Mesenchymal stem cell (in vitro differentiated cells and primary cell): ENCODE data around the gene PLEKHG5.

Source experiments
- DNase-seq: peaks from one replicate; pipeline ENCODE4 v3.0.0-alpha.2; 2013
- H2AFZ ChIP-seq: one replicate; pipeline ENCODE4 v1.6.1; 2013; ENCODE audit warnings: low read depth, mild to moderate bottlenecking, control low read depth, inconsistent platforms, low read length, moderate library complexity
- H2AK5ac ChIP-seq: 2 replicates; pipeline ENCODE4 v1.6.1; 2013; ENCODE audit warnings: low read length, moderate library complexity, mild to moderate bottlenecking, inconsistent platforms; ENCODE audit not compliant: severe bottlenecking
- H2BK120ac ChIP-seq: one replicate; pipeline ENCODE4 v1.6.1; 2013; ENCODE audit warnings: low read depth, mild to moderate bottlenecking, inconsistent platforms, low read length, moderate library complexity
- H2BK12ac ChIP-seq, 2 experiments: one replicate each; pipeline ENCODE4 v1.6.1; 2013; ENCODE audit warnings: inconsistent platforms in 2 of 2, low read length in 2 of 2, mild to moderate bottlenecking in 2 of 2, moderate library complexity in 2 of 2, control low read depth in 1 of 2
- H2BK15ac ChIP-seq: one replicate; pipeline ENCODE4 v1.6.1; 2013; ENCODE audit warnings: mild to moderate bottlenecking, low read depth, inconsistent platforms; ENCODE audit not compliant: poor library complexity, severe bottlenecking
- H2BK5ac ChIP-seq: 2 replicates; pipeline ENCODE4 v1.6.1; 2013; ENCODE audit warnings: low read depth, mild to moderate bottlenecking, low read length, control low read depth, inconsistent platforms; ENCODE audit not compliant: poor library complexity, severe bottlenecking
- H3K14ac ChIP-seq, 2 experiments: one replicate each; pipeline ENCODE4 v1.6.1; 2013; ENCODE audit warnings: inconsistent platforms in 2 of 2, low read length in 2 of 2, control low read depth in 1 of 2, mild to moderate bottlenecking in 1 of 2, moderate library complexity in 1 of 2
- H3K18ac ChIP-seq, 2 experiments: one replicate each; pipeline ENCODE4 v1.6.1; 2013; ENCODE audit warnings: inconsistent platforms in 2 of 2, low read length in 2 of 2, control low read depth in 1 of 2, low read depth in 1 of 2, mild to moderate bottlenecking in 1 of 2
- H3K23ac ChIP-seq, 2 experiments: one replicate each; pipeline ENCODE4 v1.6.1; 2013; ENCODE audit warnings: inconsistent platforms in 2 of 2, low read length in 2 of 2, mild to moderate bottlenecking in 2 of 2, moderate library complexity in 2 of 2, control low read depth in 1 of 2
- H3K27ac ChIP-seq: 2 replicates; pipeline ENCODE4 v1.5.1; 2013; ENCODE audit warnings: mild to moderate bottlenecking, moderate library complexity, low read length, control low read depth, inconsistent platforms; ENCODE audit not compliant: poor library complexity, severe bottlenecking
- H3K27me3 ChIP-seq, 2 experiments: 2 replicates each; pipeline versions ENCODE4 v1.6.1 to v1.7.0; 2013; ENCODE audit warnings: low read length in 2 of 2, mild to moderate bottlenecking in 2 of 2, moderate library complexity in 2 of 2, control low read depth in 1 of 2, inconsistent platforms in 1 of 2; ENCODE audit not compliant: control insufficient read depth in 1 of 2, insufficient read depth in 1 of 2
- H3K36me3 ChIP-seq, 2 experiments: 2 replicates each; pipeline versions ENCODE4 v1.6.1 to v1.7.0; 2013; ENCODE audit warnings: low read length in 2 of 2, control low read depth in 1 of 2, inconsistent platforms in 1 of 2, low read depth in 1 of 2, mild to moderate bottlenecking in 1 of 2; ENCODE audit not compliant: insufficient read depth in 2 of 2, control insufficient read depth in 1 of 2
- H3K4ac ChIP-seq, 2 experiments: one replicate each; pipeline ENCODE4 v1.6.1; 2013; ENCODE audit warnings: inconsistent platforms in 2 of 2, low read length in 2 of 2, mild to moderate bottlenecking in 2 of 2, moderate library complexity in 2 of 2, control low read depth in 1 of 2, low read depth in 1 of 2
- H3K4me1 ChIP-seq: 2 replicates; pipeline ENCODE4 v1.6.1; 2013; ENCODE audit warnings: low read depth, low read length, control low read depth; ENCODE audit not compliant: control insufficient read depth, insufficient read depth
- H3K4me2 ChIP-seq: 2 replicates; pipeline ENCODE4 v1.6.1; 2013; ENCODE audit warnings: low read length, mild to moderate bottlenecking, inconsistent platforms; ENCODE audit not compliant: poor library complexity, severe bottlenecking
- H3K4me3 ChIP-seq, 2 experiments: 2 replicates each; pipeline versions ENCODE4 v1.5.1 to v1.7.0; 2013; ENCODE audit warnings: low read length in 2 of 2, mild to moderate bottlenecking in 2 of 2, control low read depth in 1 of 2, low read depth in 1 of 2; ENCODE audit not compliant: insufficient read depth in 1 of 2
- H3K79me1 ChIP-seq: replicated peaks from 2 replicates; pipeline ENCODE4 v1.6.1; 2013; ENCODE audit warnings: mild to moderate bottlenecking, control low read depth, low read length, inconsistent platforms; ENCODE audit not compliant: poor library complexity, severe bottlenecking
- H3K9ac ChIP-seq: 2 replicates; pipeline ENCODE4 v1.7.0; 2013; ENCODE audit warnings: mild to moderate bottlenecking, low read length, moderate library complexity
- H3K9me3 ChIP-seq: 2 replicates; pipeline ENCODE4 v1.7.0; 2013; ENCODE audit warnings: mild to moderate bottlenecking, low read length; ENCODE audit not compliant: control insufficient read depth
- H4K8ac ChIP-seq: one replicate; pipeline ENCODE4 v1.6.1; 2013; ENCODE audit warnings: inconsistent platforms, mild to moderate bottlenecking, low read length, moderate library complexity
- H4K91ac ChIP-seq: one replicate; pipeline ENCODE4 v1.6.1; 2013; ENCODE audit warnings: mild to moderate bottlenecking, low read length, inconsistent platforms
- WGBS: methylation state at CpG from one replicate; pipeline ENCODE4 v1.1.7; 2013; ENCODE audit warnings: mixed read lengths; 5-methylcytosine and 5-hydroxymethylcytosine counted together

The PLEKHG5 gene

DNA sequence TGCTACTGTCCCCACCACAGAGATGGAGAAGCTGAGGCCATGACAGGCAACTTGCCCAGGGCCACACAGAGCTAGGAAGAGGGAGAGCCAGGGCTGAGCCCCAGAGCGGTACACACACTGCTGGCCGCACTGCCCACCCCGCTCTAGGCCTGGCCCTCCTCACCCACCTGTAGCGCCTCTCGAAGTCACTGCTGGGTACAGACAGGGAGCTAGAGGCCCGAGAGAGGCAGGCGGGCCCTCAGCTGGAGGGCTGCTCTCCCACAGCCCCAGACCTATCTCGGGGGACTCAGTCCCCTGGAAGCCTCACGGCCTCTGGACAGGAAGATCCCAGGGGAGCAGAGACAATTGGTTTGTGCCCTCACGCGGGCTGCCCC is 17.3 kb upstream of the PLEKHG5 start:
- Histone ChIP-seq H3K23ac (no peak overlapping the region), H3K4me3 (no peak overlapping the region), H3K27ac (no peak overlapping the region), H2BK120ac (no peak overlapping the region), H3K36me3 (no peaks in the 10 kb centered on the region), H3K9ac (no peak overlapping the region), H3K79me1 (no peaks in the 10 kb centered on the region), H2BK15ac (no peak overlapping the region), H4K91ac (no peak overlapping the region), H3K14ac (no peak overlapping the region), H3K4ac (no peak overlapping the region), H4K8ac (no peak overlapping the region), H2BK12ac (no peak overlapping the region), H2AFZ (no peak overlapping the region), H3K4me1 (peaks cover 8% of the 10 kb centered on the region), H3K4me2 (no peak overlapping the region), H2AK5ac (no peak overlapping the region), H3K18ac (no peak overlapping the region), H2BK5ac (no peak overlapping the region), H3K9me3 (no peaks in the 10 kb centered on the region), H3K27me3 (peaks cover 0 to 30% of the 10 kb centered on the region in 2 experiments)
- DNase-seq = no peak
- 92% methylated on average over 11 of the region's 11 CpGs for WGBS

DNA sequence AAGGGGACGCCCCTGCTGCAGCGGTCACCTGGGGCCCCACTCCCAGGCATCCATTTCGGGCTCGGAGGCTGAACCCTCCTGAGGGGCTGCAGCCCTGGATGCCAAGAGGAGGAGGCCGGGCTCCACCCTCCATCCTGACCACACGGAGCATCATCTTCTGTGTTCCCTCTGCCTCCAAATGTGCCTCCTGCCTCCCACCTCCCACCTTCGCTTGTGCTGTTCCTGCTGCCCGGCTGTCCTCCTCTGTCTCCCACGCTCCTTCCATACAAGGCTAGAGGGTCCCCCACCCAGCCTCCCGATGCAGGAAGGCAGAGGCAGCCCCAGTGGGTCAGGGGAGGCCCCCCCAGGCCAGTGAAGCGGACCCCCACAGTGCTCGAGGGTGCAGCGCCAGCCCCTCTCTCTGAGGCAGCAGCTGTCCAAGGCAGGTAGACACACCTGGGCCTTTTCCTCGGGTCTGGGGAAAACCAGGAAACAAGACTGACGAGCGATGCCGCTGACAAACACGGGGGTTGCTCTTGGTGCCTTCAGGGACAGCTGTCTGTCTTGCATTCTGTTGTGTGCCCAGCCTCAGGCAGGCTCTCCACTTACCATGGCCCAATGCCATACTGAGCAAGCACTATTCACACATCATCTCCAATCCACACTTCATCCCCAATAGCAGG is 16.8 kb upstream of the PLEKHG5 start:
- no peak overlapping the region for H3K4me3 ChIP-seq
- no peak overlapping the region for H2AFZ ChIP-seq
- H2BK120ac ChIP-seq = no peak overlapping the region
- H3K27me3 ChIP-seq = peaks cover 0 to 30% of the 10 kb centered on the region in 2 experiments
- no peak overlapping the region for H3K27ac ChIP-seq
- no peak overlapping the region for H4K91ac ChIP-seq
- no peak overlapping the region for H3K9ac ChIP-seq
- H3K36me3 ChIP-seq = no peaks in the 10 kb centered on the region
- WGBS = 84% methylated on average over 18 of the region's 18 CpGs
- no peak overlapping the region for H3K23ac ChIP-seq
- no peaks in the 10 kb centered on the region for H3K79me1 ChIP-seq
- no peak overlapping the region for H3K4ac ChIP-seq
- H3K4me2 ChIP-seq = no peak overlapping the region
- H2BK15ac ChIP-seq = no peak overlapping the region
- no peak overlapping the region for H3K14ac ChIP-seq
- no peak for DNase-seq
- H3K4me1 ChIP-seq = peaks cover 8% of the 10 kb centered on the region
- H3K9me3 ChIP-seq = no peaks in the 10 kb centered on the region
- H2AK5ac ChIP-seq = no peak overlapping the region
- no peak overlapping the region for H2BK12ac ChIP-seq
- H2BK5ac ChIP-seq = no peak overlapping the region
- H4K8ac ChIP-seq = no peak overlapping the region
- no peak overlapping the region for H3K18ac ChIP-seq

DNA sequence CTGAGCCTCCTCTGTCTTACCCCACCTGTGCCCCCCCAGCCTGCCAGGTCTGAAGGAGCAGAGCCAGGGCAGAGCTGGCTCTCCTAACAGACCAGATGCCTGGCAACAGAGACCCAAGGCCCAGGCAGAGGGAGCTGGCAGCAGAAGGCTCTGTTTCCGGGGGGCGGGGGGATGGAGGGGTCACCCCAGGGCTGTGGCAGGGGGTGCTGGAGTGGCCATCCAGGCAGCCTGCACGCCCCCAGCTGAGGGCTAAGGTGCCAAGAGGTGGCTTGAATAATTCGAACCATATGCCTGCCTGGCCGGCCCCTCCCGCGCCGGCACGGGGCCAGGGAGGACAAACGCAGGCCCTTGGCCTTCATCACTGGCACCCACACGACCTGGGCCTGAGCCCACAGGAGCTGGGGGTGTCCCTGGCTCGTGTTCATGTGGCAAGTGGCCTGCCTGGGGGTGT is 16.0 kb upstream of the PLEKHG5 start:
- peaks cover 5% of the 10 kb centered on the region for H3K4me1 ChIP-seq
- no peak overlapping the region for H4K91ac ChIP-seq
- H3K4ac ChIP-seq = no peak overlapping the region
- H3K9me3 ChIP-seq = no peaks in the 10 kb centered on the region
- H3K9ac ChIP-seq = no peak overlapping the region
- H3K4me2 ChIP-seq = no peak overlapping the region
- no peak overlapping the region for H2AK5ac ChIP-seq
- H3K18ac ChIP-seq = no peak overlapping the region
- no peak overlapping the region for H2BK12ac ChIP-seq
- no peak overlapping the region for H4K8ac ChIP-seq
- H3K4me3 ChIP-seq = no peak overlapping the region
- no peak overlapping the region for H2BK15ac ChIP-seq
- no peaks in the 10 kb centered on the region for H3K79me1 ChIP-seq
- H3K14ac ChIP-seq = no peak overlapping the region
- no peaks in the 10 kb centered on the region for H3K36me3 ChIP-seq
- no peak overlapping the region for H2BK5ac ChIP-seq
- H3K27ac ChIP-seq = no peak overlapping the region
- H3K27me3 ChIP-seq = peaks cover 0 to 30% of the 10 kb centered on the region in 2 experiments
- no peak overlapping the region for H2AFZ ChIP-seq
- no peak overlapping the region for H2BK120ac ChIP-seq
- WGBS = 83% methylated on average over 12 of the region's 12 CpGs
- no peak overlapping the region for H3K23ac ChIP-seq
- no peak for DNase-seq

DNA sequence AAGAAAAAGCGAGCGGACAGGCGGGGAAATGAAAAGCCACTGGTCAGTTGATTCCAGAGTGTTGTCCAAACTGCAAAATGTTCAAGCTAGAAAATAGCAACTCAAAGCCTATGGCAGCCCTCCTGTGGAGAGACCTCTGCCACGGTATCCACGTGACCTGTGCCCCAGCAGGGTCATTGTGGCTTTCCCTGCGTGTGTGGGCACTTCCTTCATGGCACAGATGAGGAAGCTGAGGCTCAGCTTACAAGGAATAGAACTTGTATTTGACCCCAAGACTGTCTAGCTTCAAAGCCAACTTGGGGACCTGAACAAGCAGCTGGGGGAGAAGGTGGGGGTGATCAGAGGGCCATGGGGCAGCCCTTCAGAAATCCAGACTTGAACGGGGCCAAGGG is 15.6 kb upstream of the PLEKHG5 start:
- H2BK15ac ChIP-seq = no peak overlapping the region
- H2AK5ac ChIP-seq = no peak overlapping the region
- peaks cover 5% of the 10 kb centered on the region for H3K4me1 ChIP-seq
- H3K79me1 ChIP-seq = no peaks in the 10 kb centered on the region
- H2BK120ac ChIP-seq = no peak overlapping the region
- H3K27me3 ChIP-seq = peaks cover 0 to 30% of the 10 kb centered on the region in 2 experiments
- H3K9me3 ChIP-seq = no peaks in the 10 kb centered on the region
- no peak overlapping the region for H3K4me2 ChIP-seq
- WGBS = 69% methylated on average over 7 of the region's 7 CpGs
- H3K27ac ChIP-seq = no peak overlapping the region
- no peak overlapping the region for H3K18ac ChIP-seq
- H3K4ac ChIP-seq = no peak overlapping the region
- H2BK5ac ChIP-seq = no peak overlapping the region
- no peak overlapping the region for H4K8ac ChIP-seq
- no peak overlapping the region for H3K9ac ChIP-seq
- H2AFZ ChIP-seq = no peak overlapping the region
- H3K14ac ChIP-seq = no peak overlapping the region
- no peak overlapping the region for H3K23ac ChIP-seq
- no peak for DNase-seq
- H2BK12ac ChIP-seq = no peak overlapping the region
- no peak overlapping the region for H3K4me3 ChIP-seq
- no peak overlapping the region for H4K91ac ChIP-seq
- no peaks in the 10 kb centered on the region for H3K36me3 ChIP-seq
